A549 treated with Mapracorat at 1 μM for 4 hours (cell line): ENCODE data around the gene GMDS. TPM values are rescaled to one million over a fixed set of nuclear protein-coding genes. Genes with fewer than 3 reads are reported as not detected.

Experiments used
- total RNA-seq: library from RNA; stranded (reverse); fragments of 200-300 nt; extraction: Qiagen RNA extraction; gene quantifications from 5 replicates; pipeline ENCODE4 v1.2.3, GENCODE V29; 2022

Gene GMDS
- 8.7 to 9.9 TPM (median 8.9 TPM) in 5 replicates for total RNA-seq

DNA sequence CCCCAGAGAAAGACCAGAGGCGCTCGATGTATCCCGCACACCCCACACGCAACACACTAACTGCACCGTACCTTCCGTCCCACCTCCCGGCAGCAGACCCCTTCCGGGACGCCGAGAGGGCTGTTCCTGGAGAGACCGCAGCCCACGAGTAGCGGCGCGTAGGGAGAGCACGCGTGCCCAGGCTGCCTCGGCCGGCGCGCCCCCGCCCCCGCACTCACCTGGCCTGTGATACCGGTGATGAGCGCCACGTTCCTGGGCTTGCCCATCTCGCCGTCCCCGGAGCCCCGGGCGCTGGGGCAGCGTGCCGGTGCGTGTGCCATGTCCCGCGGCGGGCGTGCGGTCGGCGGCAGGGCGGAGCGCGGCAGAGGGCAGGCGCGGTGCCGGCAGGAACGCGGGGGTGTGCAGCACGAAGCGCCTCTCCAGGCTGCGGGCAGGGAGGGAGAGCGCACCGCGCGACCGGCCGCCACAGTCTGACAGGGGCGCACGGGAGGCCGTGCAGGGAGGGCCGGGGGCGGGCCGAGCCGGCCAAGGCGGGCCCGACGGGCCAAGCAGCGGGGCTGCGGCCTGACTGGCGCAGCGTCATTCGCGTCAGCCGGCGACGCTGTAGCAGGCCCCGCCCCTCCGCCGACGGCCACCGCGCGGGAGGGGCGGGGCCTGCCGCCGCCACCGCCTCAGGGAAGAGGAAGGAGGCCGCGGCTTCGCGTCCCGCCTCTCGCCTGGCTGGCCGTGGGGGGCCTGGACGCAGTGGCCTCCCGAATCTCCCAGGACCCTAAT, at the start of gene GMDS:
Gene GMDS, minus strand, starts transcription at position 503 of the 774 bp plus-strand sequence.

DNA sequence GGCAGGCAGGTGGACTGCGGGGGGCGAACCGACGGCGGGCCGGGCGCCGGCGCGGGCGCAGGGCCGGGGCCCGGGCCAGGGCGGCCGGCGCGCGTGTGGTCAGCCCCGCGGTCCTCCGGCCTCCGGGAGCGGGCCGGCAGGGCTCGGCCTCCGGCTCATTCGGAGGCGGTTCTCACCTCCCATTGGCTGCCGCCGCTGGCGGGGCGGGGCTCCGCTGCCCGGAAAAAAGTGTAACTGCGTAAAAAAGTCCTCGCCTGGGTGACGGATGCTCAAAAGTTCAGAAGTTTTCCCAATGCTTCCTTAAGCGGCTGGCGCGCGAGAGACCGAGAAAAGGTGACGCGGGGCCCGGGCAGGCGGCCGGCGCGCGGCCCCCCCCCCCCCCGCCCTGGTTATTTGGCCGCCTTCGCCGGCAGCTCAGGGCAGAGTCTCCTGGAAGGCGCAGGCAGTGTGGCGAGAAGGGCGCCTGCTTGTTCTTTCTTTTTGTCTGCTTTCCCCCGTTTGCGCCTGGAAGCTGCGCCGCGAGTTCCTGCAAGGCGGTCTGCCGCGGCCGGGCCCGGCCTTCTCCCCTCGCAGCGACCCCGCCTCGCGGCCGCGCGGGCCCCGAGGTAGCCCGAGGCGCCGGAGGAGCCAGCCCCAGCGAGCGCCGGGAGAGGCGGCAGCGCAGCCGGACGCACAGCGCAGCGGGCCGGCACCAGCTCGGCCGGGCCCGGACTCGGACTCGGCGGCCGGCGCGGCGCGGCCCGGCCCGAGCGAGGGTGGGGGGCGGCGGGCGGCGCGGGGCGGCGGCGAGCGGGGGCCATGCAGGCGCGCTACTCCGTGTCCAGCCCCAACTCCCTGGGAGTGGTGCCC, 635.5 kb downstream of the GMDS start, which contains the start of gene FOXC1:
Gene FOXC1, plus strand, starts transcription at position 268 of the 849 bp plus-strand sequence. Its CDS starts 531 bp downstream, at position 799.

